Endothelial cell of umbilical vein (primary cell): ENCODE data around the gene SLC47A2. TPM values are rescaled to one million over a fixed set of nuclear protein-coding genes. Genes with fewer than 3 reads are reported as not detected.

Experiments
- BruUV-seq: library from RNA; stranded (reverse); fragments of 400-500 nt; replicated peaks from 2 replicates; lab custom pipeline; 2021; lab: Mats Ljungman, UMichigan
- CTCF ChIA-PET: fragments of 300-600, 350-600 bp; sonication (Branson Sonifier 250); formaldehyde crosslinking; loops from one replicate; lab custom pipeline; 2021; ENCODE audit warnings: antibody characterized with exemption, inconsistent platforms; lab: Charles Lee
- POLR2A ChIA-PET: fragments of 300-600, 350-600 bp; sonication (Branson Sonifier 250); formaldehyde crosslinking; loops from one replicate; lab custom pipeline; 2021; ENCODE audit warnings: antibody characterized with exemption, inconsistent platforms; lab: Charles Lee
- DNase-seq: peaks from one replicate; pipeline ENCODE4 v3.0.0-alpha.2; 2011; ENCODE audit warnings: low read depth, low spot score
- FAIRE-seq: peaks from 2 replicates; lab custom pipeline; 2011; peaks lifted over from hg19 to GRCh38; lab: Jason Lieb, UNC
- H2AFZ ChIP-seq: 2 replicates; pipeline ENCODE4 v1.6.0; 2012; ENCODE audit warnings: low read depth, low read length, control low read depth, inconsistent platforms
- H3K27ac ChIP-seq: 2 replicates; pipeline ENCODE4 v1.5.1; 2011; ENCODE audit warnings: low read depth, mild to moderate bottlenecking, control low read depth, low read length, moderate library complexity; ENCODE audit not compliant: insufficient read depth
- H3K27me3 ChIP-seq, 2 experiments: 2 replicates each; pipeline versions ENCODE4 v1.6.0 to v1.6.1; 2011; ENCODE audit warnings: low read length in 2 of 2, mixed read lengths in 1 of 2; ENCODE audit not compliant: control insufficient read depth in 2 of 2, insufficient read depth in 2 of 2
- H3K36me3 ChIP-seq, 2 experiments: 2 replicates in 1 of 2; 3 replicates in 1 of 2; pipeline ENCODE4 v1.5.1; 2011; ENCODE audit warnings: low read length in 2 of 2, mild to moderate bottlenecking in 1 of 2, moderate library complexity in 1 of 2; ENCODE audit not compliant: control insufficient read depth in 2 of 2, insufficient read depth in 2 of 2; ENCODE audit errors: extremely low read depth in 1 of 2
- H3K4me1 ChIP-seq: 3 replicates; pipeline ENCODE4 v1.5.1; 2011; ENCODE audit warnings: mild to moderate bottlenecking, low read length; ENCODE audit not compliant: control insufficient read depth, insufficient read depth; ENCODE audit errors: extremely low read depth
- H3K4me2 ChIP-seq: 2 replicates; pipeline ENCODE4 v1.6.1; 2011; ENCODE audit warnings: low read length, control low read depth, mixed read lengths; ENCODE audit not compliant: insufficient read depth
- H3K4me3 ChIP-seq, 3 experiments: fragments of 200-600 bp in 1 of 3; sonication (generic), shearing (Covaris generic) in 1 of 3; replicated peaks in 1 of 3; 2 replicates each; pipeline ENCODE4 v1.5.1; 2011 to 2016; ENCODE audit warnings: control low read depth in 3 of 3, low read length in 3 of 3, mild to moderate bottlenecking in 2 of 3, inconsistent platforms in 1 of 3, low read depth in 1 of 3, moderate library complexity in 1 of 3; ENCODE audit not compliant: insufficient read depth in 1 of 3
- H3K79me2 ChIP-seq: 2 replicates; pipeline ENCODE4 v1.6.0; 2012; ENCODE audit warnings: low read length, inconsistent platforms; ENCODE audit not compliant: control insufficient read depth, insufficient read depth
- H3K9ac ChIP-seq: replicated peaks from 2 replicates; pipeline ENCODE3; 2011; ENCODE audit warnings: low read length, control low read depth; ENCODE audit not compliant: insufficient read depth; ENCODE audit errors: extremely low read depth
- H3K9me1 ChIP-seq: replicated peaks from 3 replicates; pipeline ENCODE4 v1.6.0; 2011; ENCODE audit warnings: mild to moderate bottlenecking, low read length; ENCODE audit not compliant: control insufficient read depth, insufficient read depth; ENCODE audit errors: extremely low read depth
- H3K9me3 ChIP-seq: replicated peaks from 2 replicates; pipeline ENCODE4 v1.5.1; 2012; ENCODE audit warnings: low read length, inconsistent platforms; ENCODE audit not compliant: control insufficient read depth, insufficient read depth
- H4K20me1 ChIP-seq: replicated peaks from 2 replicates; pipeline ENCODE3; 2011; ENCODE audit warnings: mild to moderate bottlenecking, low read length; ENCODE audit not compliant: control insufficient read depth, insufficient read depth; ENCODE audit errors: extremely low read depth
- EZH2 ChIP-seq: IDR thresholded peaks from 2 replicates; pipeline ENCODE4 v1.6.1; 2012; ENCODE audit warnings: borderline replicate concordance, low read depth, mild to moderate bottlenecking, moderate library complexity, low read length, inconsistent platforms; ENCODE audit not compliant: severe bottlenecking
- FOS ChIP-seq: IDR thresholded peaks from 2 replicates; pipeline ENCODE4 v1.6.1; 2011; ENCODE audit warnings: mild to moderate bottlenecking, low read length, moderate library complexity, borderline replicate concordance; ENCODE audit not compliant: insufficient read depth
- GATA2 ChIP-seq: IDR thresholded peaks from 2 replicates; pipeline ENCODE4 v1.7.0; 2011; ENCODE audit warnings: low read depth, mild to moderate bottlenecking, moderate library complexity, mixed read lengths, low read length; ENCODE audit not compliant: insufficient read length, insufficient read depth
- JUN ChIP-seq: IDR thresholded peaks from 2 replicates; pipeline ENCODE4 v1.6.1; 2011; ENCODE audit warnings: borderline replicate concordance, low read depth; ENCODE audit not compliant: insufficient read length, insufficient read depth
- MYC ChIP-seq: IDR thresholded peaks from one replicate; pipeline ENCODE4 v1.6.1; 2011; ENCODE audit warnings: mild to moderate bottlenecking, low read depth, low read length
- POLR2A ChIP-seq: IDR thresholded peaks from 2 replicates; pipeline ENCODE4 v1.6.1; 2012; ENCODE audit warnings: low read depth, mild to moderate bottlenecking, control low read depth, low read length
- POLR2AphosphoS5 ChIP-seq: IDR thresholded peaks from 2 replicates; pipeline ENCODE4 v1.6.1; 2012; ENCODE audit warnings: low read depth, mild to moderate bottlenecking, control low read depth, low read length, moderate library complexity; ENCODE audit not compliant: insufficient read depth
- dilution Hi-C: fragments of 300-500 bp; cut with MboI; formaldehyde crosslinking; loops from one replicate; pipeline ENCODE4 v1.15.0; 2019; ENCODE audit warnings: low sequenced_read_pairs; ENCODE audit not compliant: extremely low pct_ligation_motif_present
- intact Hi-C: fragments of 100-400 bp; cut with micrococcal nuclease; formaldehyde crosslinking; loops from one replicate; pipeline ENCODE4 v1.10.0; 2022
- polyA plus RNA-seq, 4 experiments: library from polyadenylated mRNA; depleted of rRNA in 3 of 4; stranded (reverse) in 3 of 4; unstranded in 1 of 4; fragments of >200 nt; gene quantifications; 2 replicates each; pipeline versions ENCODE4 v1.2.1 to v1.2.3, GENCODE V29; 2011 to 2012; ENCODE audit warnings: missing spikeins in 1 of 4
- total RNA-seq: library from RNA; stranded (reverse); gene quantifications from 2 replicates; pipeline ENCODE4 v1.2.3, GENCODE V29; 2021
- TF ChIP-seq, protein P1 (sequence below), 2 donors: IDR thresholded peaks; 1 replicate in 1 of 2; 2 replicates in 1 of 2; pipeline ENCODE4 v1.5.1; 2011; ENCODE audit warnings: low read length in 2 of 2, mild to moderate bottlenecking in 2 of 2, moderate library complexity in 2 of 2, control low read depth in 1 of 2, inconsistent platforms in 1 of 2, low read depth in 1 of 2; ENCODE audit not compliant: insufficient read depth in 1 of 2; ENCODE audit errors: extremely low read depth in 1 of 2
- TF ChIP-seq, protein P2 (sequence below): IDR thresholded peaks from 2 replicates; pipeline ENCODE4 v1.6.1; 2011; ENCODE audit not compliant: insufficient read depth, insufficient read length

SLC47A2 gene
- total and polyA plus RNA-seq, 2 donors (not counting 3 experiments of a cell fraction or from before 2014, with no cell fraction given): not detected

DNA sequence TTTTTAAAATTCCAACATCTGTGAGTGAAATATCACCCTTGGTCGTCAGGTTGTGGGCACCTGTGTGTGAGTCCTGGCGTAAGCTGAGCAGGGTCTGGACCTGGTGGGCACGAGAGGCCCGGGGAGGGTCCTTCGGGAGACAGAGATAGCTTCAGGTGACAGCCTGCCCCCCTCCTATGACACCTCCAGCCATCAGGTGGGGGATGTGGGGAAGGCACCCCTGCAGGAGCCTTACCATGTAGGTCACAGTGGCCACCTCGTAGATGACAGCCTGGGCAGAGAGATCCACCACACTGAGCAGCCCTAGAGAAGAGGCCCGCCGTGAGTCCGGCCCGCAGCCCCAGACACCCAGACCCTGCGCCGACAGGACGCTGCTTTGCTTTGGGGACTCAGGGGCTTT is 11.2 kb downstream of the SLC47A2 start:
- Histone ChIP-seq H2AFZ (no peak overlapping the region), H3K36me3 (no peaks in the 10 kb centered on the region), H3K9me3 (no peaks in the 10 kb centered on the region), H3K4me2 (no peak overlapping the region), H3K4me3 (no peak overlapping the region), H3K27me3 (no peaks in the 10 kb centered on the region), H3K4me1 (no peaks in the 10 kb centered on the region), H3K9ac (no peak overlapping the region), H3K9me1 (no peaks in the 10 kb centered on the region), H3K27ac (no peak overlapping the region), H3K79me2 (no peaks in the 10 kb centered on the region), H4K20me1 (no peaks in the 10 kb centered on the region)
- DNase-seq: no peak
- dilution Hi-C loops: no loop called here
- intact Hi-C loops: no loop called here
- FAIRE-seq: no peak
- POLR2A ChIA-PET: no interaction called here
- TF ChIP-seq MYC (no peak), FOS (no peak), POLR2A (no peak)
- TF ChIP-seq, protein P1, sequence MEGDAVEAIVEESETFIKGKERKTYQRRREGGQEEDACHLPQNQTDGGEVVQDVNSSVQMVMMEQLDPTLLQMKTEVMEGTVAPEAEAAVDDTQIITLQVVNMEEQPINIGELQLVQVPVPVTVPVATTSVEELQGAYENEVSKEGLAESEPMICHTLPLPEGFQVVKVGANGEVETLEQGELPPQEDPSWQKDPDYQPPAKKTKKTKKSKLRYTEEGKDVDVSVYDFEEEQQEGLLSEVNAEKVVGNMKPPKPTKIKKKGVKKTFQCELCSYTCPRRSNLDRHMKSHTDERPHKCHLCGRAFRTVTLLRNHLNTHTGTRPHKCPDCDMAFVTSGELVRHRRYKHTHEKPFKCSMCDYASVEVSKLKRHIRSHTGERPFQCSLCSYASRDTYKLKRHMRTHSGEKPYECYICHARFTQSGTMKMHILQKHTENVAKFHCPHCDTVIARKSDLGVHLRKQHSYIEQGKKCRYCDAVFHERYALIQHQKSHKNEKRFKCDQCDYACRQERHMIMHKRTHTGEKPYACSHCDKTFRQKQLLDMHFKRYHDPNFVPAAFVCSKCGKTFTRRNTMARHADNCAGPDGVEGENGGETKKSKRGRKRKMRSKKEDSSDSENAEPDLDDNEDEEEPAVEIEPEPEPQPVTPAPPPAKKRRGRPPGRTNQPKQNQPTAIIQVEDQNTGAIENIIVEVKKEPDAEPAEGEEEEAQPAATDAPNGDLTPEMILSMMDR (IDR thresholded peaks at IDR 0.05; ENCODE audit: extremely low read depth in 1 of 2, insufficient read depth in 1 of 2, low read depth in 1 of 2, low read length in 2 of 2): no peak
- CTCF ChIA-PET: interaction anchor here (1.8 kb wide), 1 partner anchor 57 kb away, joined by 8 read pairs; no protein-coding TSS in a partner anchor
- no TSS peak for BruUV-seq

DNA sequence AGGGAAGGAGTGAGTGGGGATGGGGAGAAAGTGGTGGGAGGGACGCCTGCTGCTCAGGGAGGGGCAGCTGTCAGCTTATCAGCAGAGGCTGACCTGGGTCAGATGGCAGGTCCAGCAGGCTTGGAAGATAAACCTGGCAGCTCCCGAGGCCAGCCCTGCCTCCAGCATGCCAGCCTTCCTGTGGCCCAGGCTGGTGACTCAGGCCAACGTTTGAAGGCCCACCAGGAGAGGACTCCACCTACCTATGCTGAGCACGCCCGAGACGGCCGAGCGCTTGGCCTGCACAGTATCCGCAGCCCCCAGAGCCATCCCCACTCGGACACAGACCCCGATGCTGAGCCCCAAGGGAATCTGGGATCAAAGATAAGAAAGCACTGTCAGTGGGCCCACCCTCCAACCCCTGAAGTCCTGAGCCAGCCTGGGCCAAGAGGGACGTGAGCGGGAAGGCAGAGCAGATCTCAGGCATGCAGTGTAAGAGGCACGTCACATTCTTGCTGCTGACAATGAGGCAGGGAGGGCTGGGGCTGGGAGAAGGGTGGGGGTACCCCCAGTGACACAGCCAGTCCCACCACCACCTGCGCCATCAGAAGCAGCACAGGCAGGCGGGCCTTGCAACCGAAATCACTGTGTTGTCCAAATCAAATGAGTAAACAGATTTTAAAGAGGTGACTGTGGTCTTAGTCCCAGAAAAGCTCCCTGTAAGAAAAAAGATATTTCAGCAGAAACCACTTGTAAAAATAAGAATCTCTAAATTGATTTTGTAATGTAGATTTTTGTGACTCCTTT is 12.4 kb downstream of the SLC47A2 start:
- Histone ChIP-seq H3K4me2 (no peak overlapping the region), H3K4me3 (no peak overlapping the region), H3K36me3 (no peaks in the 10 kb centered on the region), H4K20me1 (no peaks in the 10 kb centered on the region), H3K27me3 (no peaks in the 10 kb centered on the region), H2AFZ (no peak overlapping the region), H3K9ac (no peak overlapping the region), H3K79me2 (no peaks in the 10 kb centered on the region), H3K9me1 (no peaks in the 10 kb centered on the region), H3K4me1 (no peaks in the 10 kb centered on the region), H3K9me3 (no peaks in the 10 kb centered on the region), H3K27ac (no peak overlapping the region)
- no TSS peak for BruUV-seq
- ChIA-PET CTCF (interaction anchor here (1.1 to 1.8 kb wide), 2 partner anchors 33 to 58 kb away, joined by 3 to 8 read pairs; no protein-coding TSS in a partner anchor), POLR2A (no interaction called here)
- FAIRE-seq (no peak), DNase-seq (no peak)
- intact Hi-C loops (no loop called here), dilution Hi-C loops (no loop called here)
- TF ChIP-seq POLR2A: no peak
- no peak for TF ChIP-seq JUN
- TF ChIP-seq EZH2: no peak
- TF ChIP-seq, protein P2, sequence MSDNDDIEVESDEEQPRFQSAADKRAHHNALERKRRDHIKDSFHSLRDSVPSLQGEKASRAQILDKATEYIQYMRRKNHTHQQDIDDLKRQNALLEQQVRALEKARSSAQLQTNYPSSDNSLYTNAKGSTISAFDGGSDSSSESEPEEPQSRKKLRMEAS: no peak
- TF ChIP-seq FOS: no peak
- TF ChIP-seq, protein P1 (IDR thresholded peaks at IDR 0.05; ENCODE audit: extremely low read depth in 1 of 2, insufficient read depth in 1 of 2, low read depth in 1 of 2, low read length in 2 of 2): no peak
- TF ChIP-seq MYC: no peak
- TF ChIP-seq POLR2AphosphoS5: no peak
- TF ChIP-seq GATA2: no peak
